Calu3 (cell line): ENCODE results near the gene ADGRA1. TPM values are rescaled to one million over a fixed set of nuclear protein-coding genes. Genes with fewer than 3 reads are reported as not detected.

ENCODE experiments used
- BruUV-seq: library from RNA; stranded (reverse); fragments of 400-500 nt; replicated peaks from 2 replicates; lab custom pipeline; 2021; lab: Mats Ljungman, UMichigan
- CTCF ChIA-PET: fragments of 300-600 bp; sonication (Branson Sonifier 250); formaldehyde crosslinking; loops from one replicate; lab custom pipeline; 2022; ENCODE audit warnings: antibody characterized with exemption; lab: Charles Lee
- DNase-seq: peaks from one replicate; pipeline ENCODE4 v3.0.0; 2022
- H3K27ac Mint-ChIP-seq: one replicate; pipeline ENCODE4 v1.8.0; 2022; ENCODE audit warnings: mixed read lengths; ENCODE audit not compliant: unreplicated experiment
- H3K27me3 Mint-ChIP-seq: one replicate; pipeline ENCODE4 v1.8.0; 2022; ENCODE audit warnings: mixed read lengths; ENCODE audit not compliant: unreplicated experiment
- H3K36me3 Mint-ChIP-seq: one replicate; pipeline ENCODE4 v1.8.0; 2022; ENCODE audit warnings: mild to moderate bottlenecking, moderate library complexity, mixed read lengths; ENCODE audit not compliant: insufficient read depth, unreplicated experiment
- H3K4me1 Mint-ChIP-seq: one replicate; pipeline ENCODE4 v1.8.0; 2022; ENCODE audit warnings: mild to moderate bottlenecking, low read depth, mixed read lengths; ENCODE audit not compliant: unreplicated experiment
- H3K4me3 Mint-ChIP-seq: one replicate; pipeline ENCODE4 v1.8.0; 2022; ENCODE audit warnings: mild to moderate bottlenecking, low read depth, moderate library complexity, mixed read lengths; ENCODE audit not compliant: unreplicated experiment
- H3K9me3 Mint-ChIP-seq: one replicate; pipeline ENCODE4 v1.8.0; 2022; ENCODE audit warnings: low read depth, mixed read lengths; ENCODE audit not compliant: unreplicated experiment
- CTCF ChIP-seq: fragments of 200-600 bp; IDR thresholded peaks from one replicate; pipeline ENCODE4 v1.8.0; 2022; ENCODE audit warnings: antibody characterized with exemption; ENCODE audit not compliant: unreplicated experiment
- intact Hi-C: fragments of 100-400 bp; cut with micrococcal nuclease; formaldehyde crosslinking; loops from one replicate; pipeline ENCODE4 v1.10.0; 2022; ENCODE audit not compliant: unreplicated experiment
- total RNA-seq: library from RNA; stranded (reverse); gene quantifications from 2 replicates; pipeline ENCODE4 v1.2.3, GENCODE V29; 2022

The ADGRA1 gene
- total RNA-seq, 1 experiment from 2014 or later: not detected

- BruUV-seq: no TSS peak
- CTCF ChIA-PET: no interaction called here
- no peak overlapping the region for H3K27ac Mint-ChIP-seq
- no peaks in the 10 kb centered on the region for H3K9me3 Mint-ChIP-seq
- no peak for TF ChIP-seq CTCF
- H3K36me3 Mint-ChIP-seq: no peaks in the 10 kb centered on the region
- H3K4me1 Mint-ChIP-seq: no peaks in the 10 kb centered on the region
- intact Hi-C loops: no loop called here
- peak overlapping the region; percentile 24 for H3K4me3 Mint-ChIP-seq
- DNase-seq: no peak
- H3K27me3 Mint-ChIP-seq: peaks cover 81% of the 10 kb centered on the region
Measured at GRCh38 chr10:133087045-133087678, 562 bp upstream of the ADGRA1 start.

GRCh38 chr10:133088179-133088955, 643 bp downstream of the ADGRA1 start:
- H3K27me3 Mint-ChIP-seq: peaks cover 92% of the 10 kb centered on the region
- H3K36me3 Mint-ChIP-seq: no peaks in the 10 kb centered on the region
- BruUV-seq: no TSS peak
- no peak overlapping the region for H3K4me3 Mint-ChIP-seq
- no peak for TF ChIP-seq CTCF
- H3K27ac Mint-ChIP-seq: no peak overlapping the region
- DNase-seq: no peak
- intact Hi-C loops: no loop called here
- H3K9me3 Mint-ChIP-seq: no peaks in the 10 kb centered on the region
- H3K4me1 Mint-ChIP-seq: no peaks in the 10 kb centered on the region
- CTCF ChIA-PET: no interaction called here

GRCh38 chr10:133088956-133089800, 1.5 kb downstream of the ADGRA1 start:
- intact Hi-C loops: no loop called here

More at GRCh38 chr10:133088956-133089800, 1.5 kb downstream of the ADGRA1 start:
- H3K27me3 Mint-ChIP-seq: peaks cover 88% of the 10 kb centered on the region
- no peaks in the 10 kb centered on the region for H3K4me1 Mint-ChIP-seq
- DNase-seq: no peak
- no peak overlapping the region for H3K4me3 Mint-ChIP-seq
- no peaks in the 10 kb centered on the region for H3K9me3 Mint-ChIP-seq
- CTCF ChIA-PET: no interaction called here
- no peaks in the 10 kb centered on the region for H3K36me3 Mint-ChIP-seq
- no peak overlapping the region for H3K27ac Mint-ChIP-seq
- TF ChIP-seq CTCF: no peak
- no TSS peak for BruUV-seq
